HepG2 (cell line): ENCODE results near the gene SPAG8. TPM values are rescaled to one million over a fixed set of nuclear protein-coding genes. Genes with fewer than 3 reads are reported as not detected.

Experiments
- ATRX ChIP-seq: sonication (generic); formaldehyde crosslinking; IDR thresholded peaks from 2 replicates; pipeline ENCODE4 v1.4.0; 2020; ENCODE audit warnings: missing genetic modification reagents, borderline replicate concordance
- DMAP1 ChIP-seq: IDR thresholded peaks from 2 replicates; pipeline ENCODE4 v1.6.1; 2016
- DR1 ChIP-seq: sonication (generic); formaldehyde crosslinking; IDR thresholded peaks from 2 replicates; pipeline ENCODE4 v1.8.0; 2021; ENCODE audit warnings: mild to moderate bottlenecking, missing genetic modification reagents, inconsistent platforms
- ELK4 ChIP-seq: sonication (generic); formaldehyde crosslinking; IDR thresholded peaks from 2 replicates; pipeline ENCODE4 v1.9.0; 2021; ENCODE audit warnings: missing genetic modification reagents, borderline replicate concordance
- FOXA1 ChIP-seq, 2 experiments: fragments of 450-650 bp in 1 of 2; sonication (generic) in 1 of 2; formaldehyde crosslinking in 1 of 2; IDR thresholded peaks; 2 replicates each; pipeline versions ENCODE4 v1.4.0 to v1.6.1; 2016 to 2020; ENCODE audit warnings: missing genetic modification reagents in 1 of 2
- FOXK1 ChIP-seq: sonication (generic); formaldehyde crosslinking; IDR thresholded peaks from 2 replicates; pipeline ENCODE4 v1.4.0; 2020; ENCODE audit warnings: low read depth, missing genetic modification reagents, borderline replicate concordance
- ISL2 ChIP-seq: sonication (generic); formaldehyde crosslinking; IDR thresholded peaks from 2 replicates; pipeline ENCODE4 v1.5.0; 2020; ENCODE audit warnings: missing genetic modification reagents
- NFKB2 ChIP-seq: sonication (generic); formaldehyde crosslinking; IDR thresholded peaks from 2 replicates; pipeline ENCODE4 v1.4.0; 2020; ENCODE audit warnings: missing genetic modification reagents, borderline replicate concordance
- NFYB ChIP-seq: sonication (generic); formaldehyde crosslinking; IDR thresholded peaks from 2 replicates; pipeline ENCODE4 v1.4.0; 2020; ENCODE audit warnings: missing genetic modification reagents
- NR2C2 ChIP-seq: sonication (generic); formaldehyde crosslinking; IDR thresholded peaks from 2 replicates; pipeline ENCODE4 v1.4.0; 2020; ENCODE audit warnings: missing genetic modification reagents, mild to moderate bottlenecking, moderate library complexity, borderline replicate concordance
- PHF21A ChIP-seq: sonication (generic); formaldehyde crosslinking; IDR thresholded peaks from 2 replicates; pipeline ENCODE4 v1.5.0; 2020; ENCODE audit warnings: mild to moderate bottlenecking, missing genetic modification reagents
- POLR2A ChIP-seq, 2 experiments: IDR thresholded peaks; 2 replicates each; pipeline ENCODE4 v1.6.1; 2011; ENCODE audit warnings: low read depth in 2 of 2, low read length in 2 of 2, mild to moderate bottlenecking in 1 of 2, moderate library complexity in 1 of 2; ENCODE audit not compliant: insufficient read depth in 1 of 2
- SNAI1 ChIP-seq: sonication (generic); formaldehyde crosslinking; IDR thresholded peaks from 2 replicates; pipeline ENCODE4 v1.5.0; 2020; ENCODE audit warnings: mild to moderate bottlenecking, missing genetic modification reagents, borderline replicate concordance
- SP2 ChIP-seq: sonication (generic); formaldehyde crosslinking; IDR thresholded peaks from 2 replicates; pipeline ENCODE4 v1.5.1; 2020; ENCODE audit warnings: mild to moderate bottlenecking, missing genetic modification reagents
- SP4 ChIP-seq: sonication (generic); formaldehyde crosslinking; IDR thresholded peaks from 2 replicates; pipeline ENCODE4 v1.8.1; 2023; ENCODE audit warnings: mild to moderate bottlenecking, missing genetic modification reagents
- ZFY ChIP-seq: sonication (generic); formaldehyde crosslinking; IDR thresholded peaks from 2 replicates; pipeline ENCODE4 v1.4.0; 2020; ENCODE audit warnings: missing genetic modification reagents
- ZGPAT ChIP-seq: IDR thresholded peaks from 2 replicates; pipeline ENCODE4 v1.6.1; 2016; ENCODE audit warnings: mild to moderate bottlenecking
- ZIK1 ChIP-seq: sonication (generic); formaldehyde crosslinking; IDR thresholded peaks from 2 replicates; pipeline ENCODE4 v1.5.0; 2020; ENCODE audit warnings: mild to moderate bottlenecking, low read depth, missing genetic modification reagents, borderline replicate concordance
- ZNF207 ChIP-seq: fragments of 450-650 bp; IDR thresholded peaks from 2 replicates; pipeline ENCODE4 v1.6.1; 2016; ENCODE audit warnings: antibody characterized with exemption, borderline replicate concordance
- ZNF317 ChIP-seq: sonication (generic); formaldehyde crosslinking; IDR thresholded peaks from 2 replicates; pipeline ENCODE4 v1.5.0; 2020; ENCODE audit warnings: mild to moderate bottlenecking, missing genetic modification reagents
- ZNF331 ChIP-seq: sonication (generic); formaldehyde crosslinking; IDR thresholded peaks from 2 replicates; pipeline ENCODE4 v1.4.0; 2020; ENCODE audit warnings: missing genetic modification reagents
- ZNF350 ChIP-seq: sonication (generic); formaldehyde crosslinking; IDR thresholded peaks from 2 replicates; pipeline ENCODE4 v1.4.0; 2020; ENCODE audit warnings: mild to moderate bottlenecking, low read depth, missing genetic modification reagents, borderline replicate concordance
- ZNF570 ChIP-seq: sonication (generic); formaldehyde crosslinking; IDR thresholded peaks from 2 replicates; pipeline ENCODE4 v1.4.0; 2020; ENCODE audit warnings: mild to moderate bottlenecking, missing genetic modification reagents, borderline replicate concordance
- ZNF724P ChIP-seq: sonication (generic); formaldehyde crosslinking; IDR thresholded peaks from 2 replicates; pipeline ENCODE4 v1.8.0; 2022; ENCODE audit warnings: missing genetic modification reagents, borderline replicate concordance
- ZNF772 ChIP-seq: sonication (generic); formaldehyde crosslinking; IDR thresholded peaks from 2 replicates; pipeline ENCODE4 v1.5.0; 2020; ENCODE audit warnings: mild to moderate bottlenecking, missing genetic modification reagents
- polyA plus RNA-seq, 8 experiments: library from polyadenylated mRNA; depleted of rRNA in 3 of 8; stranded (reverse) in 7 of 8; unstranded in 1 of 8; fragments of >200 nt; fragmentation: Illumina TruSeq in 4 of 8; extraction: Trizol in 4 of 8; gene quantifications; 2 replicates each; pipeline versions ENCODE4 v1.2.1 to v1.2.3, GENCODE V29; 2011 to 2016; ENCODE audit warnings: low read depth in 4 of 8, missing spikeins in 1 of 8, mixed read lengths in 1 of 8; ENCODE audit not compliant: insufficient read depth in 1 of 8
- total RNA-seq, 5 experiments: library from RNA; depleted of rRNA; stranded (reverse); fragments of >200 nt; fragmentation: Illumina TruSeq; extraction: Trizol; gene quantifications; 2 replicates each; pipeline ENCODE4 v1.2.3, GENCODE V29; 2016; ENCODE audit warnings: low read depth in 1 of 5
- TF ChIP-seq, protein P1 (sequence below): sonication (generic); formaldehyde crosslinking; IDR thresholded peaks from 2 replicates; pipeline ENCODE4 v1.4.0; 2020; ENCODE audit warnings: mild to moderate bottlenecking, missing genetic modification reagents
- TF ChIP-seq, protein P2 (sequence below): sonication (generic); formaldehyde crosslinking; IDR thresholded peaks from 2 replicates; pipeline ENCODE4 v1.8.1; 2023; ENCODE audit warnings: mild to moderate bottlenecking, missing genetic modification reagents

The SPAG8 gene
- total and polyA plus RNA-seq, 2 of the 13 experiments (the other 11 are each of a cell fraction or from before 2014, with no cell fraction given) = 0.18 to 0.27 TPM

GRCh38 chr9:35814841-35815543, 2.9 kb upstream of the SPAG8 start, which contains the start of gene HINT2 (continued):
- TF ChIP-seq ZGPAT (CRISPR knock-in tag) = peak; percentile 75; the same call in 1 of the 2 replicates
- no peak; the same call in none of the 2 replicates for TF ChIP-seq DMAP1 (CRISPR knock-in tag)
- TF ChIP-seq DR1 (CRISPR knock-in tag) = peak; percentile 88
- no peak for TF ChIP-seq ELK4
- TF ChIP-seq ZNF317 (CRISPR knock-in tag) = no peak
- TF ChIP-seq SNAI1 (CRISPR knock-in tag) = no peak
- no peak for TF ChIP-seq ATRX
- TF ChIP-seq POLR2A (IDR thresholded peaks at IDR 0.05; ENCODE audit: insufficient read depth in 1 of 2, low read depth in 2 of 2, low read length in 2 of 2) = peak; percentile 79 to 82
- TF ChIP-seq NFYB (CRISPR knock-in tag) = peak; percentile 89
- TF ChIP-seq PHF21A (CRISPR knock-in tag) = peak; percentile 66
- TF ChIP-seq, protein P1, sequence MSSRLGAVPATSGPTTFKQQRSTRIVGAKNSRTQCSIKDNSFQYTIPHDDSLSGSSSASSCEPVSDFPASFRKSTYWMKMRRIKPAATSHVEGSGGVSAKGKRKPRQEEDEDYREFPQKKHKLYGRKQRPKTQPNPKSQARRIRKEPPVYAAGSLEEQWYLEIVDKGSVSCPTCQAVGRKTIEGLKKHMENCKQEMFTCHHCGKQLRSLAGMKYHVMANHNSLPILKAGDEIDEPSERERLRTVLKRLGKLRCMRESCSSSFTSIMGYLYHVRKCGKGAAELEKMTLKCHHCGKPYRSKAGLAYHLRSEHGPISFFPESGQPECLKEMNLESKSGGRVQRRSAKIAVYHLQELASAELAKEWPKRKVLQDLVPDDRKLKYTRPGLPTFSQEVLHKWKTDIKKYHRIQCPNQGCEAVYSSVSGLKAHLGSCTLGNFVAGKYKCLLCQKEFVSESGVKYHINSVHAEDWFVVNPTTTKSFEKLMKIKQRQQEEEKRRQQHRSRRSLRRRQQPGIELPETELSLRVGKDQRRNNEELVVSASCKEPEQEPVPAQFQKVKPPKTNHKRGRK = no peak
- TF ChIP-seq NR2C2 (CRISPR knock-in tag) = no peak
- TF ChIP-seq ZNF207 = no peak
- TF ChIP-seq ZIK1 (CRISPR knock-in tag) = no peak
- TF ChIP-seq SP4 (CRISPR knock-in tag) = peak; percentile 60; the same call in 1 of the 2 replicates
- no peak; the same call in 1 of the 2 replicates for TF ChIP-seq ZNF724P (CRISPR knock-in tag)
- TF ChIP-seq SP2 (CRISPR knock-in tag) = peak; percentile 91
- no peak; the same call in 1 of the 2 replicates for TF ChIP-seq ZNF570 (CRISPR knock-in tag)
- no peak for TF ChIP-seq FOXK1
- no peak for TF ChIP-seq ZNF350 (CRISPR knock-in tag)
- no peak for TF ChIP-seq ZNF331 (CRISPR knock-in tag)
- TF ChIP-seq ISL2 (CRISPR knock-in tag) = peak; percentile 14; the same call in 1 of the 2 replicates
- TF ChIP-seq FOXA1 (IDR thresholded peaks at IDR 0.05) = no peak
- no peak; the same call in 1 of the 2 replicates for TF ChIP-seq FOXA1 (CRISPR knock-in tag; IDR thresholded peaks at IDR 0.05)
- TF ChIP-seq ZFY (CRISPR knock-in tag) = peak; percentile 66
- peak; percentile 1; the same call in 1 of the 2 replicates for TF ChIP-seq ZNF772 (CRISPR knock-in tag)
- 0 out of 2 replicates have a peak, but pooled peaks have one; percentile 49 for TF ChIP-seq NFKB2 (CRISPR knock-in tag)
- TF ChIP-seq, protein P2, sequence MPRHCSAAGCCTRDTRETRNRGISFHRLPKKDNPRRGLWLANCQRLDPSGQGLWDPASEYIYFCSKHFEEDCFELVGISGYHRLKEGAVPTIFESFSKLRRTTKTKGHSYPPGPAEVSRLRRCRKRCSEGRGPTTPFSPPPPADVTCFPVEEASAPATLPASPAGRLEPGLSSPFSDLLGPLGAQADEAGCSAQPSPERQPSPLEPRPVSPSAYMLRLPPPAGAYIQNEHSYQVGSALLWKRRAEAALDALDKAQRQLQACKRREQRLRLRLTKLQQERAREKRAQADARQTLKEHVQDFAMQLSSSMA (CRISPR knock-in tag) = no peak
